HG02571 (cell line): ENCODE data around the gene ZC3H4.
"Not testable (repeated sequence)": the region's sequence is repeated elsewhere in the genome, so short reads cannot be mapped to it uniquely, and the experiment has no call there.

Source experiments
- ATAC-seq: cut with Tn5 transposase; IDR thresholded peaks from one replicate; pipeline ENCODE4 v1.9.1; 2021; ENCODE audit warnings: mild to moderate bottlenecking, moderate library complexity; ENCODE audit not compliant: unreplicated experiment

Gene ZC3H4

GRCh38 chr19:47109177-47109540, 4.4 kb downstream of the ZC3H4 start:
- no peak for ATAC-seq

- no peak for ATAC-seq
Measured at GRCh38 chr19:47107953-47108746, 5.4 kb downstream of the ZC3H4 start.

GRCh38 chr19:47107202-47107952, 6.2 kb downstream of the ZC3H4 start:
- no peak for ATAC-seq

GRCh38 chr19:47106821-47107201, 6.8 kb downstream of the ZC3H4 start:
- ATAC-seq = no peak

- no peak for ATAC-seq
Measured at GRCh38 chr19:47105874-47106273, 7.7 kb downstream of the ZC3H4 start.

GRCh38 chr19:47104680-47105079, 8.9 kb downstream of the ZC3H4 start:
- ATAC-seq = no peak

GRCh38 chr19:47102346-47103060, 11.1 kb downstream of the ZC3H4 start:
- ATAC-seq = no peak

- not testable (repeated sequence) for ATAC-seq
Measured at GRCh38 chr19:47101116-47101515, 12.5 kb downstream of the ZC3H4 start.

- ATAC-seq = no peak
Measured at GRCh38 chr19:47100290-47100689, 13.3 kb downstream of the ZC3H4 start.

- no peak for ATAC-seq
Measured at GRCh38 chr19:47099576-47100050, 14.0 kb downstream of the ZC3H4 start.

GRCh38 chr19:47098608-47099007, 15.0 kb downstream of the ZC3H4 start:
- ATAC-seq = no peak

GRCh38 chr19:47097396-47098201, 16.0 kb downstream of the ZC3H4 start:
- no peak for ATAC-seq

- no peak for ATAC-seq
Measured at GRCh38 chr19:47096721-47097120, 16.9 kb downstream of the ZC3H4 start.

- no peak for ATAC-seq
Measured at GRCh38 chr19:47096100-47096704, 17.4 kb downstream of the ZC3H4 start.

GRCh38 chr19:47095476-47096099, 18.0 kb downstream of the ZC3H4 start:
- ATAC-seq = no peak

GRCh38 chr19:47094557-47095475, 18.8 kb downstream of the ZC3H4 start:
- ATAC-seq = no peak

- ATAC-seq = no peak
Measured at GRCh38 chr19:47093841-47094240, 19.7 kb downstream of the ZC3H4 start.

GRCh38 chr19:47093254-47093653, 20.3 kb downstream of the ZC3H4 start:
- ATAC-seq = no peak
